Measurements from ENCODE around the gene IL1B. TPM values are rescaled to one million over a fixed set of nuclear protein-coding genes. Genes with fewer than 3 reads are reported as not detected.

IL1B gene
- total and polyA plus RNA-seq, 2 donors (not counting 3 experiments of a cell fraction or from before 2014, with no cell fraction given): 0.25 TPM; not detected in 1

DNA sequence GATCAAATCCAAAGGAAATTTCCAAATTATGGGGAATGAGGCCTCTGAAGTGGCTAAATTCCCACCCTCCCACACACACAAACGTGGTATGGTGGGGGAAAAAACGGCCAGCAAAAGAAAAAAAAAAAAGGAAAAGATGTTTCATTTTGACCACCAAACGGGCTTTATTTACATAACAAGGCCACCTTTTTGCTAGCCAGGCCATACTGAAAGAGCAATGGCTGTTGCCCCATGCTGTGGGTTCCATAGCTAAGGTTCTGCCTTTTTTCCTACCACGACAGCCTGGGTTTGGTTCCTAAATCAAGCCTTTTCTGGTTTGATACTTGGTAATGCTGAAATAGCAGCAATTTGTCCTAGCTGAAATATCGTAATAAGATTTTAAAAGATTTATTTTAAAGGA, 14.0 kb upstream of the IL1B start:
- FAIRE-seq: no peak
- ChIA-PET POLR2A (no interaction called here), CTCF (interaction anchor here (0.7 kb wide), 1 partner anchor 76 kb away, joined by 3 read pairs; no protein-coding TSS in a partner anchor)
- intact Hi-C loops (cut with micrococcal nuclease): no loop called here
- no peaks in the 10 kb centered on the region for H4K20me1 ChIP-seq (replicated peaks; ENCODE audit: control insufficient read depth, extremely low read depth, insufficient read depth, low read length)
- H3K27me3 ChIP-seq (ENCODE audit: control insufficient read depth in 2 of 2, insufficient read depth in 2 of 2, low read length in 2 of 2): peaks cover 0 to 5% of the 10 kb centered on the region in 2 experiments
- TF ChIP-seq POLR2AphosphoS5 (IDR thresholded peaks at IDR 0.05; ENCODE audit: insufficient read depth, low read depth, low read length) (no peak), POLR2A (IDR thresholded peaks at IDR 0.05; ENCODE audit: low read depth, low read length) (no peak), MYC (IDR thresholded peaks at IDR 0.05; ENCODE audit: low read depth, low read length) (no peak), JUN (IDR thresholded peaks at IDR 0.05; ENCODE audit: borderline replicate concordance, insufficient read depth, insufficient read length, low read depth) (no peak), EZH2 (IDR thresholded peaks at IDR 0.05; ENCODE audit: borderline replicate concordance, low read depth, low read length, severe bottlenecking) (no peak), FOS (IDR thresholded peaks at IDR 0.05; ENCODE audit: borderline replicate concordance, insufficient read depth, low read length) (no peak), GATA2 (IDR thresholded peaks at IDR 0.05; ENCODE audit: insufficient read depth, insufficient read length, low read depth, low read length) (no peak)
- TF ChIP-seq, protein P1, sequence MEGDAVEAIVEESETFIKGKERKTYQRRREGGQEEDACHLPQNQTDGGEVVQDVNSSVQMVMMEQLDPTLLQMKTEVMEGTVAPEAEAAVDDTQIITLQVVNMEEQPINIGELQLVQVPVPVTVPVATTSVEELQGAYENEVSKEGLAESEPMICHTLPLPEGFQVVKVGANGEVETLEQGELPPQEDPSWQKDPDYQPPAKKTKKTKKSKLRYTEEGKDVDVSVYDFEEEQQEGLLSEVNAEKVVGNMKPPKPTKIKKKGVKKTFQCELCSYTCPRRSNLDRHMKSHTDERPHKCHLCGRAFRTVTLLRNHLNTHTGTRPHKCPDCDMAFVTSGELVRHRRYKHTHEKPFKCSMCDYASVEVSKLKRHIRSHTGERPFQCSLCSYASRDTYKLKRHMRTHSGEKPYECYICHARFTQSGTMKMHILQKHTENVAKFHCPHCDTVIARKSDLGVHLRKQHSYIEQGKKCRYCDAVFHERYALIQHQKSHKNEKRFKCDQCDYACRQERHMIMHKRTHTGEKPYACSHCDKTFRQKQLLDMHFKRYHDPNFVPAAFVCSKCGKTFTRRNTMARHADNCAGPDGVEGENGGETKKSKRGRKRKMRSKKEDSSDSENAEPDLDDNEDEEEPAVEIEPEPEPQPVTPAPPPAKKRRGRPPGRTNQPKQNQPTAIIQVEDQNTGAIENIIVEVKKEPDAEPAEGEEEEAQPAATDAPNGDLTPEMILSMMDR (IDR thresholded peaks at IDR 0.05; ENCODE audit: extremely low read depth in 1 of 2, insufficient read depth in 1 of 2, low read depth in 1 of 2, low read length in 2 of 2): no peak
- TF ChIP-seq, protein P2, sequence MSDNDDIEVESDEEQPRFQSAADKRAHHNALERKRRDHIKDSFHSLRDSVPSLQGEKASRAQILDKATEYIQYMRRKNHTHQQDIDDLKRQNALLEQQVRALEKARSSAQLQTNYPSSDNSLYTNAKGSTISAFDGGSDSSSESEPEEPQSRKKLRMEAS (IDR thresholded peaks at IDR 0.05; ENCODE audit: insufficient read depth, insufficient read length): no peak
- H3K9me1 ChIP-seq (replicated peaks; ENCODE audit: control insufficient read depth, extremely low read depth, insufficient read depth, low read length): no peaks in the 10 kb centered on the region
- dilution Hi-C loops (cut with MboI; ENCODE audit: extremely low pct_ligation_motif_present, low sequenced_read_pairs): no loop called here
- BruUV-seq (replicated peaks): no TSS peak
- H2AFZ ChIP-seq (ENCODE audit: low read depth, low read length): no peak overlapping the region
- no peaks in the 10 kb centered on the region for H3K36me3 ChIP-seq (ENCODE audit: control insufficient read depth in 2 of 2, extremely low read depth in 1 of 2, insufficient read depth in 2 of 2, low read length in 2 of 2)
- no peaks in the 10 kb centered on the region for H3K4me1 ChIP-seq (ENCODE audit: control insufficient read depth, extremely low read depth, insufficient read depth, low read length)
- H3K79me2 ChIP-seq (ENCODE audit: control insufficient read depth, insufficient read depth, low read length): no peaks in the 10 kb centered on the region
- H3K4me3 ChIP-seq (replicated peaks in 1 of 3; ENCODE audit: insufficient read depth in 1 of 3, low read depth in 1 of 3, low read length in 3 of 3): no peak overlapping the region
- DNase-seq (ENCODE audit: low read depth, low spot score): no peak
- H3K27ac ChIP-seq (ENCODE audit: insufficient read depth, low read depth, low read length): no peak overlapping the region
- H3K9me3 ChIP-seq (replicated peaks; ENCODE audit: control insufficient read depth, insufficient read depth, low read length): no peaks in the 10 kb centered on the region
- no peak overlapping the region for H3K4me2 ChIP-seq (ENCODE audit: insufficient read depth, low read length)
- no peak overlapping the region for H3K9ac ChIP-seq (replicated peaks; ENCODE audit: extremely low read depth, insufficient read depth, low read length)
